H9 (cell line): ENCODE results near the gene GATA2. TPM values are rescaled to one million over a fixed set of nuclear protein-coding genes. Genes with fewer than 3 reads are reported as not detected.

Experiments used
- DNase-seq: peaks from one replicate; pipeline ENCODE4 v3.0.0-alpha.2; 2017
- H2AFZ ChIP-seq: one replicate; pipeline ENCODE4 v1.6.1; 2013; ENCODE audit warnings: mild to moderate bottlenecking, low read length, control low read depth, moderate library complexity
- H2AK5ac ChIP-seq: 2 replicates; pipeline ENCODE4 v1.6.1; 2013; ENCODE audit warnings: low read length, control low read depth, mixed read lengths; ENCODE audit not compliant: insufficient read length
- H2BK120ac ChIP-seq: one replicate; pipeline ENCODE4 v1.6.1; 2013; ENCODE audit warnings: low read depth, mild to moderate bottlenecking, low read length, control low read depth, inconsistent platforms; ENCODE audit not compliant: poor library complexity, severe bottlenecking
- H2BK12ac ChIP-seq: 2 replicates; pipeline ENCODE4 v1.6.1; 2013; ENCODE audit warnings: low read length, control low read depth, mixed read lengths, low read depth; ENCODE audit not compliant: insufficient read length
- H2BK15ac ChIP-seq: 2 replicates; pipeline ENCODE4 v1.6.1; 2013; ENCODE audit warnings: low read depth, low read length, control low read depth
- H2BK20ac ChIP-seq: one replicate; pipeline ENCODE4 v1.6.1; 2013; ENCODE audit warnings: low read depth, mild to moderate bottlenecking, low read length, control low read depth, inconsistent platforms; ENCODE audit not compliant: poor library complexity, severe bottlenecking
- H2BK5ac ChIP-seq: 2 replicates; pipeline ENCODE4 v1.6.1; 2013; ENCODE audit warnings: low read length, control low read depth, mixed read lengths; ENCODE audit not compliant: insufficient read length
- H3K14ac ChIP-seq: 2 replicates; pipeline ENCODE4 v1.6.1; 2013; ENCODE audit warnings: low read length, control low read depth; ENCODE audit not compliant: insufficient read depth
- H3K18ac ChIP-seq: 2 replicates; pipeline ENCODE4 v1.6.1; 2013; ENCODE audit warnings: low read depth, mild to moderate bottlenecking, mixed read lengths, low read length, control low read depth; ENCODE audit not compliant: insufficient read length
- H3K23ac ChIP-seq: 2 replicates; pipeline ENCODE4 v1.6.1; 2013; ENCODE audit warnings: low read length, control low read depth, mixed read lengths, low read depth; ENCODE audit not compliant: insufficient read length
- H3K23me2 ChIP-seq: 2 replicates; pipeline ENCODE4 v1.6.1; 2013; ENCODE audit warnings: low read depth, mild to moderate bottlenecking, mixed read lengths, low read length, control low read depth; ENCODE audit not compliant: insufficient read length, poor library complexity, severe bottlenecking
- H3K27ac ChIP-seq: 2 replicates; pipeline ENCODE4 v1.5.1; 2013; ENCODE audit warnings: low read length, control low read depth, mixed read lengths, low read depth; ENCODE audit not compliant: insufficient read length
- H3K27me3 ChIP-seq: 2 replicates; pipeline ENCODE4 v1.6.1; 2013; ENCODE audit warnings: low read length, control low read depth, inconsistent platforms; ENCODE audit not compliant: insufficient read depth
- H3K4ac ChIP-seq: 2 replicates; pipeline ENCODE4 v1.6.1; 2013; ENCODE audit warnings: low read depth, mild to moderate bottlenecking, control low read depth, inconsistent platforms, low read length, moderate library complexity
- H3K4me1 ChIP-seq: 2 replicates; pipeline ENCODE4 v1.6.1; 2013; ENCODE audit warnings: low read length, control low read depth, inconsistent platforms; ENCODE audit not compliant: insufficient read depth
- H3K4me2 ChIP-seq: 2 replicates; pipeline ENCODE4 v1.6.1; 2013; ENCODE audit warnings: low read length, control low read depth, mixed read lengths; ENCODE audit not compliant: insufficient read length, insufficient read depth
- H3K56ac ChIP-seq: 2 replicates; pipeline ENCODE4 v1.6.1; 2013; ENCODE audit warnings: low read depth, mild to moderate bottlenecking, mixed read lengths, low read length, control low read depth; ENCODE audit not compliant: insufficient read length
- H3K79me1 ChIP-seq: 2 replicates; pipeline ENCODE4 v1.6.1; 2013; ENCODE audit warnings: low read depth, mild to moderate bottlenecking, moderate library complexity, low read length, control low read depth, inconsistent platforms; ENCODE audit not compliant: insufficient read depth, poor library complexity, severe bottlenecking
- H3K79me2 ChIP-seq: 2 replicates; pipeline ENCODE4 v1.6.1; 2013; ENCODE audit warnings: low read length, control low read depth, inconsistent platforms; ENCODE audit not compliant: insufficient read depth
- H3K9ac ChIP-seq: 2 replicates; pipeline ENCODE4 v1.6.1; 2013; ENCODE audit warnings: low read length, control low read depth, mixed read lengths; ENCODE audit not compliant: insufficient read length; ENCODE audit errors: extremely low read depth
- H3K9me3 ChIP-seq: one replicate; pipeline ENCODE4 v1.6.1; 2013; ENCODE audit warnings: low read depth, low read length, inconsistent platforms; ENCODE audit not compliant: control insufficient read depth
- H3T11ph ChIP-seq: one replicate; pipeline ENCODE4 v1.6.1; 2013; ENCODE audit warnings: mild to moderate bottlenecking, low read length, control low read depth, inconsistent platforms
- H4K20me1 ChIP-seq: one replicate; pipeline ENCODE4 v1.6.1; 2013; ENCODE audit not compliant: control insufficient read depth, insufficient read length, insufficient read depth
- H4K5ac ChIP-seq: 2 replicates; pipeline ENCODE4 v1.6.1; 2013; ENCODE audit warnings: low read depth, mild to moderate bottlenecking, mixed read lengths, low read length, control low read depth; ENCODE audit not compliant: insufficient read length
- H4K8ac ChIP-seq: replicated peaks from 2 replicates; pipeline ENCODE4 v1.6.1; 2013; ENCODE audit warnings: low read length, control low read depth, mixed read lengths, low read depth; ENCODE audit not compliant: insufficient read length
- H4K91ac ChIP-seq: 2 replicates; pipeline ENCODE4 v1.6.1; 2013; ENCODE audit warnings: low read depth, mild to moderate bottlenecking, moderate library complexity, mixed read lengths, low read length, control low read depth; ENCODE audit not compliant: insufficient read length
- H3K27ac Mint-ChIP-seq, 3 experiments: 2 replicates in 2 of 3; 3 replicates in 1 of 3; pipeline ENCODE4 v1.8.0; 2020 to 2021; ENCODE audit warnings: mixed read lengths in 3 of 3, mild to moderate bottlenecking in 1 of 3, moderate library complexity in 1 of 3
- H3K27me3 Mint-ChIP-seq: 2 replicates; pipeline ENCODE4 v1.8.0; 2021; ENCODE audit warnings: low read depth, mild to moderate bottlenecking, moderate library complexity, mixed read lengths
- H3K36me3 Mint-ChIP-seq, 3 experiments: 2 replicates in 2 of 3; 3 replicates in 1 of 3; pipeline ENCODE4 v1.8.0; 2020 to 2021; ENCODE audit warnings: low read depth in 3 of 3, mixed read lengths in 3 of 3; ENCODE audit not compliant: insufficient read depth in 1 of 3
- H3K4me1 Mint-ChIP-seq, 2 experiments: 2 replicates each; pipeline ENCODE4 v1.8.0; 2020; ENCODE audit warnings: mixed read lengths in 2 of 2
- H3K4me3 Mint-ChIP-seq, 2 experiments: 2 replicates in 1 of 2; 3 replicates in 1 of 2; pipeline ENCODE4 v1.8.0; 2020 to 2021; ENCODE audit warnings: mild to moderate bottlenecking in 2 of 2, mixed read lengths in 2 of 2, moderate library complexity in 1 of 2
- H3K9me3 Mint-ChIP-seq, 2 experiments: 2 replicates in 1 of 2; 3 replicates in 1 of 2; pipeline ENCODE4 v1.8.0; 2020; ENCODE audit warnings: mild to moderate bottlenecking in 2 of 2, mixed read lengths in 2 of 2, moderate library complexity in 1 of 2
- CTCF ChIP-seq: fragments of 200-600 bp; sonication (generic); conservative IDR thresholded peaks from 3 replicates; pipeline ENCODE4 v1.8.0; 2021; ENCODE audit warnings: antibody characterized with exemption, mild to moderate bottlenecking
- WGBS: extraction: QIAGEN DNeasy Blood & Tissue Kit; methylation state at CpG from one replicate; pipeline ENCODE4 v1.1.7; 2013; ENCODE audit warnings: missing lambda C conversion rate, low lambda C conversion rate, mixed read lengths; ENCODE audit not compliant: insufficient read length; ENCODE audit errors: extremely low coverage; 5-methylcytosine and 5-hydroxymethylcytosine counted together
- long read RNA-seq: library from polyadenylated mRNA; unstranded; transcript quantifications from one replicate; pipeline ENCODE4 v2.0.0, GENCODE V29; 2020
- total RNA-seq: library from RNA; stranded (reverse); gene quantifications from 2 replicates; pipeline ENCODE4 v1.2.1, GENCODE V29; 2021

GATA2 gene
- total RNA-seq = 1.9 and 2.7 TPM in 2 replicates
- long read RNA-seq, partial matches to known transcripts = 7 of 11 reads
- long read RNA-seq, other reads (novel, unspliced or antisense) = 1 of 11 reads

GRCh38 chr3:128492671-128493569, at the start of gene GATA2:
Gene GATA2, minus strand, starts transcription at chr3:128493201. Its CDS starts 6,170 bp downstream, at chr3:128487031.
- Histone ChIP-seq H3K18ac (peak within 1 kb of the TSS; percentile 52), H3K4me2 (no peak within 1 kb of the TSS), H3K4me1 (no peaks in the 10 kb centered on the region), H3K23ac (no peak within 1 kb of the TSS), H2AFZ (no peak within 1 kb of the TSS), H3K79me2 (no peaks in the 10 kb centered on the region), H4K91ac (no peak within 1 kb of the TSS), H2AK5ac (no peak within 1 kb of the TSS), H3K23me2 (peaks cover 18% of the 10 kb centered on the region), H3K79me1 (no peaks in the 10 kb centered on the region), H3K27ac (no peak within 1 kb of the TSS), H2BK15ac (no peak within 1 kb of the TSS), H4K5ac (no peak within 1 kb of the TSS), H2BK12ac (no peak within 1 kb of the TSS), H3K9me3 (no peaks in the 10 kb centered on the region), H3K56ac (no peak within 1 kb of the TSS), H3K14ac (no peak within 1 kb of the TSS), H2BK20ac (no peak within 1 kb of the TSS), H2BK120ac (no peak within 1 kb of the TSS), H3K27me3 (peaks cover 90% of the 10 kb centered on the region), H3T11ph (no peak within 1 kb of the TSS), H4K20me1 (peaks cover 3% of the 10 kb centered on the region), H3K9ac (no peak within 1 kb of the TSS), H4K8ac (no peak within 1 kb of the TSS), H3K4ac (no peak within 1 kb of the TSS), H2BK5ac (no peak within 1 kb of the TSS)
- H3K9me3 Mint-ChIP-seq = peaks cover 3 to 4% of the 10 kb centered on the region in 2 experiments; a peak in 2 of 5 replicates
- peak within 1 kb of the TSS; percentile 38 to 75 for H3K4me3 Mint-ChIP-seq
- peak; percentile 53 for DNase-seq
- WGBS = no CpG with 5 or more reads among the region's 78 CpGs
- H3K27me3 Mint-ChIP-seq = peaks cover 97% of the 10 kb centered on the region
- H3K36me3 Mint-ChIP-seq = no peaks in the 10 kb centered on the region; a peak in 2 of 7 replicates
- H3K27ac Mint-ChIP-seq = no peak within 1 kb of the TSS; a peak in 1 of 7 replicates
- H3K4me1 Mint-ChIP-seq = peaks cover 24 to 46% of the 10 kb centered on the region in 2 experiments
- peak; percentile 31; the same call in 2 of the 3 replicates for TF ChIP-seq CTCF
